Ovary (tissue), 3 donors: ENCODE measurements around the gene STK39.

Experiments used
- CTCF ChIP-seq, 3 donors: fragments of 450-650 bp in 2 of 3; fragments of 200-600 bp in 1 of 3; IDR thresholded peaks; one replicate each; pipeline versions ENCODE4 v1.5.1 to v1.8.0; 2016 to 2022; ENCODE audit warnings: antibody characterized with exemption in 3 of 3, mild to moderate bottlenecking in 1 of 3
- EP300 ChIP-seq: sonication (generic); formaldehyde crosslinking; IDR thresholded peaks from one replicate; pipeline ENCODE4 v1.6.1; 2017; ENCODE audit warnings: antibody characterized with exemption
- POLR2A ChIP-seq: fragments of 450-650 bp; IDR thresholded peaks from one replicate; pipeline ENCODE4 v1.6.1; 2017; ENCODE audit warnings: antibody characterized with exemption, mild to moderate bottlenecking, moderate library complexity
- donor health status: DM: no; HTN: no; CAD: no.

- TF ChIP-seq POLR2A (no peak), CTCF (IDR thresholded peaks at IDR 0.05) (no peak), EP300 (no peak)
Observed at GRCh38 chr2:167940734-167941507, 306.5 kb downstream of the STK39 start.
